ENCODE measurements around the gene PCDHGA6. TPM values are rescaled to one million over a fixed set of nuclear protein-coding genes. Genes with fewer than 3 reads are reported as not detected.
"Not testable (repeated sequence)": the region's sequence is repeated elsewhere in the genome, so short reads cannot be mapped to it uniquely, and the experiment has no call there.

PCDHGA6 gene
- total RNA-seq, 4 donors from 2014 or later = 3.0 to 6.9 (median 4.6) TPM

DNA sequence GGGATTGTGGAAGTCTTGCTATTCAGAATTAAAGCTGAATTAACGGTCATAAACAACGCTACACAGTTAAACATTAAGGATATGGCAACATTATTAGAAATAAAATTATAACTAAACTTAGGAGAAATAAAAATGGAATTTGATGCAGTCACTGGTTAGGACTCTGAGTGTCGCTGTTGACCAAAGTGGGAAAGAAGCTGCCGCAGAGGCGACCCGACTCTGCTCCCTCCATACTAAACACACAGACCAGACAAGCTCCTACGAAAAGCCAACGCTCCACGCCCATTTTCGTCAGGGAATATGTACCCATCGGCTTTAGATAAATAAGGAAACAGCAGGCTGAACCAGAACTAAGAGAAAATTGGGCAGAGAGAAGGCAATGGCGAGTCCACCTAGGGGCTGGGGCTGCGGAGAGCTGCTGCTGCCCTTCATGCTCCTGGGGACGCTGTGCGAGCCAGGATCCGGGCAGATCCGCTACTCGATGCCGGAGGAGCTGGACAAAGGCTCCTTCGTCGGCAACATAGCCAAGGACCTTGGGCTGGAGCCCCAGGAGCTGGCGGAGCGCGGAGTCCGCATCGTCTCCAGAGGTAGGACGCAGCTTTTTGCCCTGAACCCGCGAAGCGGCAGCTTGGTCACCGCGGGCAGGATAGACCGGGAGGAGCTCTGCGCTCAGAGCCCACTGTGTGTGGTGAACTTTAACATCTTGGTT is 9.6 kb upstream of the PCDHGA6 start, which contains the start of gene PCDHGA5:
Gene PCDHGA5 (plus strand): TSS at position 211 of the 709 bp plus-strand sequence. CDS start 169 bp downstream, at position 380.
- ATAC-seq (ENCODE audit: low FRiP score) (no peak), DNase-seq (ENCODE audit: low spot score) (no peak)
- TF ChIP-seq, protein P1, sequence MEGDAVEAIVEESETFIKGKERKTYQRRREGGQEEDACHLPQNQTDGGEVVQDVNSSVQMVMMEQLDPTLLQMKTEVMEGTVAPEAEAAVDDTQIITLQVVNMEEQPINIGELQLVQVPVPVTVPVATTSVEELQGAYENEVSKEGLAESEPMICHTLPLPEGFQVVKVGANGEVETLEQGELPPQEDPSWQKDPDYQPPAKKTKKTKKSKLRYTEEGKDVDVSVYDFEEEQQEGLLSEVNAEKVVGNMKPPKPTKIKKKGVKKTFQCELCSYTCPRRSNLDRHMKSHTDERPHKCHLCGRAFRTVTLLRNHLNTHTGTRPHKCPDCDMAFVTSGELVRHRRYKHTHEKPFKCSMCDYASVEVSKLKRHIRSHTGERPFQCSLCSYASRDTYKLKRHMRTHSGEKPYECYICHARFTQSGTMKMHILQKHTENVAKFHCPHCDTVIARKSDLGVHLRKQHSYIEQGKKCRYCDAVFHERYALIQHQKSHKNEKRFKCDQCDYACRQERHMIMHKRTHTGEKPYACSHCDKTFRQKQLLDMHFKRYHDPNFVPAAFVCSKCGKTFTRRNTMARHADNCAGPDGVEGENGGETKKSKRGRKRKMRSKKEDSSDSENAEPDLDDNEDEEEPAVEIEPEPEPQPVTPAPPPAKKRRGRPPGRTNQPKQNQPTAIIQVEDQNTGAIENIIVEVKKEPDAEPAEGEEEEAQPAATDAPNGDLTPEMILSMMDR (IDR thresholded peaks at IDR 0.05) = no peak

DNA sequence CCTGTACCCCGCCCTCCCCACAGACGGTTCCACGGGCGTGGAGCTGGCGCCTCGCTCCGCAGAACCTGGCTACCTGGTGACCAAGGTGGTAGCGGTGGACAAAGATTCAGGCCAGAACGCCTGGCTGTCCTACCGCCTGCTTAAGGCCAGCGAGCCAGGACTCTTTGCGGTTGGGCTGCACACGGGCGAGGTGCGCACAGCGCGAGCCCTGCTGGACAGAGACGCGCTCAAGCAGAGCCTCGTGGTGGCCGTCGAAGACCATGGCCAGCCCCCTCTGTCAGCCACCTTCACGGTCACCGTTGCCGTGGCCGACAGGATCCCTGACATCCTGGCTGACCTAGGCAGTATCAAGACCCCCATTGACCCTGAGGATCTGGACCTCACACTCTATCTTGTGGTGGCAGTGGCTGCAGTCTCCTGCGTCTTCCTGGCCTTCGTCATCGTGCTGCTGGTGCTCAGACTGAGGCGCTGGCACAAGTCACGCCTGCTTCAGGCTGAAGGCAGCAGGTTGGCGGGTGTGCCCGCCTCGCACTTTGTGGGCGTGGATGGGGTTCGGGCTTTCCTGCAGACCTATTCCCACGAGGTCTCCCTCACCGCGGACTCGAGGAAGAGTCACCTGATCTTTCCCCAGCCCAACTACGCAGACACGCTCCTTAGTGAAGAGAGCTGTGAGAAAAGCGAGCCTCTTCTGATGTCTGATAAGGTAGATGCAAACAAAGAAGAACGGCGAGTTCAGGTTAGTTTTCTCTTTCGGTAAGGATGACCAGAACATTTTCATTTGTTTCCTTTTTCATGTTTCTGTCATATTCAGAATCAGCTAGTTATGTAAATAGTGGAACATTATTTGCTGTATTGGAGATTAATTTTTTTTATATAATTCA is 7.4 kb upstream of the PCDHGA6 start:
- TF ChIP-seq, protein P1 (IDR thresholded peaks at IDR 0.05) = no peak
- DNase-seq (ENCODE audit: low spot score) = no peak

DNA sequence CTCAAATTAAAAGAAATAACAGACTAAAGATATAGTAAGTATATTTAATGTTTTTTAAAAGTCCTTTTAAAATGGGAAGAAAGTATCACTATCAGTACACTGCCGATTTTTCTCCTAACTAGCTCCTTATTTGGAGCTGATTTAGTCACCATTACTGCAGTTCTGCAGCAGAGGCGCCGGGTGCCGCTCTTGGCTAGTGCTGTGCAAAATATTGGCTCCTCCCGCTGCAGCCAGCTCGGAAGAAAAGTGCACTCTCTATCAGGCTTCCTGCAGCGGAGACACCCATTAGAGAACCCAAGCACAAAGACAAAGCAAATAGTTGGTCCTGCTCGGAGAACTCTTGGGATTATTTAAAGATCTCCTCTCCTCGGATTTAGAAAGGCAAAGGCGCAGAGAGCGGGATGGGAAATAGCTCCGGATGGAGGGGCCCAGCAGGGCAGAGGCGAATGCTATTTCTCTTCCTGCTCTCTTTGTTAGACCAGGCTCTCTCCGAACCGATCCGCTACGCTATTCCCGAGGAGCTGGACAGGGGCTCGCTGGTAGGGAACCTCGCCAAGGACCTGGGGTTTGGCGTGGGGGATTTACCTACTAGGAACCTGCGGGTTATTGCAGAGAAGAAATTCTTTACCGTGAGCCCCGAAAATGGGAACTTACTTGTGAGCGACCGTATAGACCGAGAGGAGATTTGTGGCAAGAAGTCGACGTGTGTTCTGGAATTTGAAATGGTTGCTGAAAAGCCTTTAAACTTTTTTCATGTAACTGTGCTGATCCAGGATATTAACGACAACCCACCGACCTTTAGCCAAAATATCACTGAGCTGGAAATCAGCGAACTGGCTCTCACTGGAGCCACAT is 3.5 kb upstream of the PCDHGA6 start, which contains the start of gene PCDHGB3:
Gene PCDHGB3 (plus strand): TSS at position 249 of the 855 bp plus-strand sequence. CDS start 153 bp downstream, at position 402.
- TF ChIP-seq, protein P1 (IDR thresholded peaks at IDR 0.05) = no peak
- ATAC-seq (ENCODE audit: low FRiP score) = no peak
- no peak for DNase-seq (ENCODE audit: low spot score)

More for the DNA sequence above, 7.4 kb upstream of the PCDHGA6 start:
- no peak for ATAC-seq (ENCODE audit: low FRiP score)

DNA sequence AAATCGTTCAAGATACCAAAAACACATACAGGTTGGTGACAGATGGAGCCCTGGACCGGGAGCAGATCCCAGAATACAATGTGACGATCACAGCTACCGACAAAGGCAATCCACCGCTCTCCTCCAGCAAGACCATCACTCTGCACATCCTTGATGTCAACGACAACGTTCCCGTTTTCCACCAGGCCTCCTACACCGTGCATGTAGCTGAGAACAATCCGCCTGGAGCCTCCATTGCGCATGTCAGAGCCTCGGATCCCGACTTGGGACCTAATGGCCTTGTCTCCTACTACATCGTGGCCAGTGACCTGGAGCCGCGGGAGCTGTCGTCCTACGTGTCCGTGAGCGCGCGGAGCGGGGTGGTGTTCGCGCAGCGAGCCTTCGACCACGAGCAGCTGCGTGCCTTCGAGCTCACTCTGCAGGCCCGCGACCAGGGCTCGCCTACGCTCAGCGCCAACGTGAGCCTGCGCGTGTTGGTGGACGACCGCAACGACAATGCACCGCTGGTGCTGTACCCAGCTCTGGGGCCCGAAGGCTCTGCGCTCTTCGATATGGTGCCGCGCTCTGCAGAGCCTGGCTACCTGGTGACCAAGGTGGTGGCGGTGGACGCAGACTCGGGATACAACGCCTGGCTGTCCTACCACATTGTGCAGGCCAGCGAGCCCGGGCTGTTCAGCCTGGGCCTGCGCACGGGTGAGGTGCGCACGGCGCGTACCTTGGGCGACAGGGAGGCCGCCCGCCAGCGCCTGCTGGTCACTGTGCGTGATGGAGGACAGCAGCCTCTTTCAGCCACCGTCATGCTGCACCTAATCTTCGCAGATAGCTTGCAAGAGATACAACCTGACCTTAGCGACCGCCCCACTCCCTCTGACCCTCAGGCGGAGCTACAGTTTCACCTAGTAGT is 1.9 kb upstream of the PCDHGA6 start:
- ATAC-seq (ENCODE audit: low FRiP score) = no peak
- DNase-seq (ENCODE audit: low spot score) = no peak
- TF ChIP-seq, protein P1 (IDR thresholded peaks at IDR 0.05) = no peak

DNA sequence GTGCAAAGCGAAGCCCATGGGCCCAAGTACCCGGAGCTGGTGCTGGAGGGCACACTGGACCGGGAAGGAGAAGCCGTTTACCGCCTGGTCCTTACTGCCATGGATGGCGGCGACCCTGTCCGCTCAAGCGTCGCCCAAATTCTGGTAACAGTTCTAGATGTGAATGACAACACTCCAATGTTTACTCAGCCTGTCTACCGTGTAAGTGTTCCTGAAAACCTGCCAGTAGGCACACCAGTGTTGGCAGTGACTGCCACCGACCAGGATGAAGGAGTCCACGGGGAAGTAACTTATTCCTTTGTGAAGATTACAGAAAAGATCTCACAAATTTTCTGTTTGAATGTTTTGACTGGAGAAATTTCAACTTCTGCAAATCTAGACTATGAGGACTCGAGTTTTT is 936 bp downstream of the PCDHGA6 start:
- ATAC-seq (ENCODE audit: low FRiP score) (no peak), DNase-seq (ENCODE audit: low spot score) (no peak)
- TF ChIP-seq, protein P1 (IDR thresholded peaks at IDR 0.05) = no peak

DNA sequence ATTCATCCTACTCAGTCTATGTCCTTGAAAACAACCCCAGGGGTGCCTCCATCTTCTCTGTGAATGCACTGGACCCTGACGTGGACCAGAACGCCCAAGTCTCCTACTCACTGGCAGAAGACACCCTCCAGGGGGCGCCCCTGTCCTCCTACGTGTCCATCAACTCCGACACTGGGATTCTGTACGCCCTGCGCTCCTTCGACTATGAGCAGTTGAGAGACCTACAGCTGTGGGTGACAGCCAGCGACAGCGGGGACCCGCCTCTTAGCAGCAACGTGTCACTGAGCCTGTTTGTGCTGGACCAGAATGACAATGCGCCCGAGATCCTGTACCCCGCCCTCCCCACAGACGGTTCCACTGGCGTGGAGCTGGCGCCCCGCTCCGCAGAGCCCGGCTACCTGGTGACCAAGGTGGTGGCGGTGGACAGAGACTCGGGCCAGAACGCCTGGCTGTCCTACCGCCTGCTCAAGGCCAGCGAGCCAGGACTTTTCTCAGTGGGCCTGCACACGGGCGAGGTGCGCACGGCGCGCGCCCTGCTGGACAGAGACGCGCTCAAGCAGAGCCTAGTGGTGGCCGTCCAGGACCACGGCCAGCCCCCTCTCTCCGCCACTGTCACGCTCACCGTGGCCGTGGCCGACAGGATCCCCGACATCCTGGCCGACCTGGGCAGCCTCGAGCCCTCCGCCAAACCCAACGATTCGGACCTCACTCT is 1.9 kb downstream of the PCDHGA6 start:
- DNase-seq (ENCODE audit: low spot score); ATAC-seq (ENCODE audit: low FRiP score): not testable (repeated sequence)

All from omental fat pad (tissue), 4 donors.